Activated CD4-positive, alpha-beta T cell treated with anti-CD3 and anti-CD28 coated beads for 4 hours (primary cell): ENCODE measurements around the gene GLYATL1.

Experiments used
- DNase-seq, 2 donors: peaks; one replicate each; pipeline ENCODE4 v3.0.0-alpha.2; 2020

Gene GLYATL1

GRCh38 chr11:58927393-58928106 lies 11.7 kb upstream of the GLYATL1 start:
- peak in 1 of 2 donors; percentile 7 for DNase-seq

GRCh38 chr11:58928107-58928499 lies 11.2 kb upstream of the GLYATL1 start:
- no peak for DNase-seq

GRCh38 chr11:58928691-58929090 lies 10.6 kb upstream of the GLYATL1 start:
- DNase-seq = no peak

GRCh38 chr11:58930926-58931325 lies 8.4 kb upstream of the GLYATL1 start:
- no peak for DNase-seq

GRCh38 chr11:58933661-58934060 lies 5.6 kb upstream of the GLYATL1 start:
- no peak for DNase-seq

- no peak for DNase-seq
These were observed 4.3 kb upstream of the GLYATL1 start for GRCh38 chr11:58934945-58935513.

- DNase-seq = no peak
These were observed 890 bp upstream of the GLYATL1 start for GRCh38 chr11:58938398-58938797.

GRCh38 chr11:58940028-58940427 lies 740 bp downstream of the GLYATL1 start:
- DNase-seq = no peak

GRCh38 chr11:58941838-58942237 lies 2.5 kb downstream of the GLYATL1 start:
- no peak for DNase-seq

- DNase-seq = no peak
These were observed 6.4 kb downstream of the GLYATL1 start for GRCh38 chr11:58945663-58946062.

GRCh38 chr11:58949184-58949583 lies 9.9 kb downstream of the GLYATL1 start:
- no peak for DNase-seq

GRCh38 chr11:58957922-58958321 lies 18.6 kb downstream of the GLYATL1 start:
- DNase-seq = no peak

- DNase-seq = peak in 1 of 2 donors; percentile 29
These were observed 19.2 kb downstream of the GLYATL1 start for GRCh38 chr11:58958500-58958899.

- no peak for DNase-seq
These were observed 24.3 kb downstream of the GLYATL1 start for GRCh38 chr11:58963551-58964104.

GRCh38 chr11:58965246-58965985 lies 26.1 kb downstream of the GLYATL1 start:
- no peak for DNase-seq

GRCh38 chr11:58968251-58968711 lies 29.0 kb downstream of the GLYATL1 start:
- no peak for DNase-seq

GRCh38 chr11:58977470-58977869 lies 38.2 kb downstream of the GLYATL1 start:
- DNase-seq = no peak

- no peak for DNase-seq
These were observed 39.9 kb downstream of the GLYATL1 start for GRCh38 chr11:58979222-58979621.

GRCh38 chr11:58980159-58980843 lies 41.0 kb downstream of the GLYATL1 start:
- DNase-seq = no peak

GRCh38 chr11:58992489-58992888 lies 53.2 kb downstream of the GLYATL1 start:
- DNase-seq = no peak

- DNase-seq = no peak
These were observed 54.9 kb downstream of the GLYATL1 start for GRCh38 chr11:58994171-58994570.

- DNase-seq = no peak
These were observed 59.4 kb downstream of the GLYATL1 start for GRCh38 chr11:58998480-58999290.
